ENCODE data around the gene HOXA3. TPM values are rescaled to one million over a fixed set of nuclear protein-coding genes. Genes with fewer than 3 reads are reported as not detected.
A peak's percentile ranks its signal among the peaks of the same experiment; 100 is the strongest.

Gene HOXA3
- total RNA-seq, 2 donors from 2014 or later: not detected

DNA sequence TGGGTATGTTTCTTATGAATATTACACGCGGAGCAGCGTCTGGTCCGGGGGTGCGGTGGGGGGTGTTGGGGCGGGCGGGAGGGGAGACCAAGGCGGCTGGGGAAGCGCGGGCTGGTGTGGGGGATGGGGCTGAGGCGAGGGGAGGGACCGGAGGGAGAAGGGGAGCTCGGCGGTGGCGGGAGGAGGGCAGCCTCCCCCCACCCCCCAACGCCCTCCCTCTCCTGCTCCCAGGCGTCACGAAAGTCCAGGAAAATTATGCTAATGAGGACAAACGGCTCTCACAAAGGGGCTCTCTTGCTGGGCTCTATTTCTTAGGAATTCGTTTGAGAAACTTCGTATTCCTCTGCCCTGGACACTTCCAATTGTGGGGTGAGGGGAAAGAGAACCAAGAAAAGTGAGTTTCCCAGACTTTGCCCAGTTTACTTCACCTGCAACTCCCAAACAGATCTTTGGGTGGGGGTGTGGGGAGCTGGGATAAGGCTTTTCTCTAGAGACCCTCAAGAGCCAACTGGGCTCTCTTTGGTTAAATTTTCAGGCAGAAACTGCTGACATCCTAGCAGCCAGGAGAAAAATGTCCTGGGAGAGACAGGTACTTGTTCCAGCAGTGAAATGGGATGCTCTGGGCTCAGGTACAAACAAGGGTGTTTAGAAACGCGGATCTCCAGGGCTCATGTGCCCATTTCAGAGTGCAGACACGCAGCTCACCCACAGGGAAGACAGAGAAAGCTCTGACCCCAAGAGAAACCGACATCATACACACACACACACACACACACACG is 38.2 kb downstream of the HOXA3 start:
- no peak overlapping the region for H3K4me3 ChIP-seq (ENCODE audit: low read length)
- H3K27ac Mint-ChIP-seq: no peak overlapping the region
- peaks cover 4% of the 10 kb centered on the region for H3K9me3 ChIP-seq (ENCODE audit: control insufficient read depth, low read length)
- peaks cover 97% of the 10 kb centered on the region for H3K27me3 ChIP-seq (ENCODE audit: control insufficient read depth, insufficient read depth, low read length, poor library complexity, severe bottlenecking)
- no peaks in the 10 kb centered on the region for H3K9me3 Mint-ChIP-seq
- no peak overlapping the region for H3K9ac ChIP-seq (ENCODE audit: extremely low read depth, low read length, poor library complexity, severe bottlenecking)
- no peak for DNase-seq
- no peaks in the 10 kb centered on the region for H3K36me3 Mint-ChIP-seq (ENCODE audit: low read depth)
- peak overlapping the region; percentile 77 for H3K27ac ChIP-seq (ENCODE audit: low read depth, low read length)
- H3K36me3 ChIP-seq (ENCODE audit: control insufficient read depth, insufficient read depth, low read length): no peaks in the 10 kb centered on the region
- TF ChIP-seq, protein P1, sequence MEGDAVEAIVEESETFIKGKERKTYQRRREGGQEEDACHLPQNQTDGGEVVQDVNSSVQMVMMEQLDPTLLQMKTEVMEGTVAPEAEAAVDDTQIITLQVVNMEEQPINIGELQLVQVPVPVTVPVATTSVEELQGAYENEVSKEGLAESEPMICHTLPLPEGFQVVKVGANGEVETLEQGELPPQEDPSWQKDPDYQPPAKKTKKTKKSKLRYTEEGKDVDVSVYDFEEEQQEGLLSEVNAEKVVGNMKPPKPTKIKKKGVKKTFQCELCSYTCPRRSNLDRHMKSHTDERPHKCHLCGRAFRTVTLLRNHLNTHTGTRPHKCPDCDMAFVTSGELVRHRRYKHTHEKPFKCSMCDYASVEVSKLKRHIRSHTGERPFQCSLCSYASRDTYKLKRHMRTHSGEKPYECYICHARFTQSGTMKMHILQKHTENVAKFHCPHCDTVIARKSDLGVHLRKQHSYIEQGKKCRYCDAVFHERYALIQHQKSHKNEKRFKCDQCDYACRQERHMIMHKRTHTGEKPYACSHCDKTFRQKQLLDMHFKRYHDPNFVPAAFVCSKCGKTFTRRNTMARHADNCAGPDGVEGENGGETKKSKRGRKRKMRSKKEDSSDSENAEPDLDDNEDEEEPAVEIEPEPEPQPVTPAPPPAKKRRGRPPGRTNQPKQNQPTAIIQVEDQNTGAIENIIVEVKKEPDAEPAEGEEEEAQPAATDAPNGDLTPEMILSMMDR (conservative IDR thresholded peaks at IDR 0.05): no peak
- WGBS, 2 experiments (ENCODE audit: insufficient coverage in 1 of 2, insufficient read length in 1 of 2): 0% methylated on average over 6 to 12 of the region's 26 CpGs
- H3K4me1 ChIP-seq (ENCODE audit: control insufficient read depth, insufficient read depth, low read length): no peaks in the 10 kb centered on the region
- H3K27me3 Mint-ChIP-seq (ENCODE audit: insufficient read depth): peaks cover 95% of the 10 kb centered on the region
- no peak overlapping the region for H3K4me3 Mint-ChIP-seq
- H3K4me1 Mint-ChIP-seq: peaks cover 5% of the 10 kb centered on the region

DNA sequence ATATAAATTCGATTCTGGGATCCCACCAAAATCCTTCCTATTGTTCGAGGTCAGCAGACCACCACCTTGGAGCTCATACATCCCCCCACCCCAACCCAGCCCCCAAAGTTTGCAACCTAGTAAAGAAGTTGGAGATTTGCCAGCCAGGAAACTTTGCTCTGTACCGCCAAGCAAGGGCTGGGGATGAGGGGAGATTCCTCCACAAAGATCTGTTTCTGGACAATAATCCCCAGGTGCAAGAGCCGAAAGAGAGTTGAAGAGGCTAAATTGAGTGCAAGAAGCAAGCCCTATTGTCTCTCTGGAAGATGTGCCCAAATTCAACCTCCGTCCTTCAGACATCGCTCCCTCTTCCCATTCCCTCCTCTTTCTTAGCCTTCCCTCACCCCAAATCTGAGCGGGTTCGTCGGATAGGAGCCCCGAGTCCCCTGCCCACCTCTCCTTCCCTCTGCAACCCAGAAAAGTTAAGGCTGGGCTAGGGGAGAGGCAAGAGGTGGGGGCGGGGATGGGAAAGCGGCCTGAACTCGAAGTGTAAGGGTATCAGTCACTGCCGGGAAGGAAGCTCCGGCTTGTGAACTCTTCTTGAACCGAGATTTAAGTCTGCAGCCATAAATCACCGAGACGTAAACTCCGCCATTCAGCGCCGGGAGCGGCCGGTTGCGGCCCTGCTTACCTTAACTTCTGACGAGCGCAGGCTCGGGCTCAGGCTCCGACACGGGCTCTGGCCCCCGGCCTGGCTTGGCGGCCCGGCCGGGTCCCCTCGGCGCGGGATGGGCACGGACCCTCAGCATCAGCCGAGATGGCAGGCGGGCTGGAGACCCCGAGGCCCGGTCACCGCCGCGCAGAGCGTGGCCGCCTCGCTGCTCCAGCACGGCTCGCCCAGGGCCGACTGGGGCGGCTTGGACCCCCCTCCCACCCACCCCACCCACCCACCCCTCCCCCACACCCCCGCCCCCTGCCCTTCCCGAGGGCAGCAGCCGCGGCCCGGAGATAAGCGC is 39.1 kb downstream of the HOXA3 start:
- no peaks in the 10 kb centered on the region for H3K9me3 Mint-ChIP-seq
- Histone ChIP-seq H3K4me1 (ENCODE audit: control insufficient read depth, insufficient read depth, low read length) (no peaks in the 10 kb centered on the region), H3K9me3 (ENCODE audit: control insufficient read depth, low read length) (peaks cover 4% of the 10 kb centered on the region), H3K9ac (ENCODE audit: extremely low read depth, low read length, poor library complexity, severe bottlenecking) (no peak overlapping the region), H3K27me3 (ENCODE audit: control insufficient read depth, insufficient read depth, low read length, poor library complexity, severe bottlenecking) (peaks cover 97% of the 10 kb centered on the region), H3K4me3 (ENCODE audit: low read length) (no peak overlapping the region), H3K36me3 (ENCODE audit: control insufficient read depth, insufficient read depth, low read length) (no peaks in the 10 kb centered on the region), H3K27ac (ENCODE audit: low read depth, low read length) (no peak overlapping the region)
- H3K27me3 Mint-ChIP-seq (ENCODE audit: insufficient read depth): peaks cover 95% of the 10 kb centered on the region
- H3K36me3 Mint-ChIP-seq (ENCODE audit: low read depth): no peaks in the 10 kb centered on the region
- no peak overlapping the region for H3K27ac Mint-ChIP-seq
- H3K4me3 Mint-ChIP-seq: no peak overlapping the region
- H3K4me1 Mint-ChIP-seq: peaks cover 7% of the 10 kb centered on the region
- TF ChIP-seq, protein P1 (conservative IDR thresholded peaks at IDR 0.05): no peak
- WGBS, 2 experiments (ENCODE audit: insufficient coverage in 1 of 2, insufficient read length in 1 of 2): 1 to 3% methylated on average over 9 to 39 of the region's 57 CpGs
- peak; percentile 80 for DNase-seq

DNA sequence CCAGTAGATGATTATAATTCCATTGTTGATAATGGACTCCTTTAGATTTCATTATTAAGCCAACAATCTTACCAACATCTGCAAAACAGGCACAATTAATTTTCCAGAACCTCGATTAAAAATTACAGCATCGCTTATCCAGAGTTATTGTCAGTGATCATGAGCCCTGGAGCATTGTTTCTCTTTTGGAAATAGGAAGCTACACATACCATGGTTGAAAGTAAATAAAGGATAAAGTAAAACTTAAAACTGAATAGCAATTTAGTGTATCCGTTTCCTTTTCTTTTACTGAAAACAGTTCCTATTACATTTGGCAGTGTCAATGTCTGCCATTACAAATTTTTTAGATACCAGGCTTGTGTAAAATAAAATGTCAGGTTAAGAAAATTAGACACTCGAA is 40.0 kb downstream of the HOXA3 start:
- peaks cover 95% of the 10 kb centered on the region for H3K27me3 Mint-ChIP-seq (ENCODE audit: insufficient read depth)

More for the DNA sequence above, 40.0 kb downstream of the HOXA3 start:
- Mint-ChIP-seq H3K9me3 (no peaks in the 10 kb centered on the region), H3K4me3 (no peak overlapping the region), H3K4me1 (peaks cover 8% of the 10 kb centered on the region), H3K36me3 (ENCODE audit: low read depth) (no peaks in the 10 kb centered on the region), H3K27ac (no peak overlapping the region)
- Histone ChIP-seq H3K27ac (ENCODE audit: low read depth, low read length) (no peak overlapping the region), H3K9ac (ENCODE audit: extremely low read depth, low read length, poor library complexity, severe bottlenecking) (no peak overlapping the region), H3K4me1 (ENCODE audit: control insufficient read depth, insufficient read depth, low read length) (no peaks in the 10 kb centered on the region), H3K27me3 (ENCODE audit: control insufficient read depth, insufficient read depth, low read length, poor library complexity, severe bottlenecking) (peaks cover 97% of the 10 kb centered on the region), H3K4me3 (ENCODE audit: low read length) (no peak overlapping the region), H3K36me3 (ENCODE audit: control insufficient read depth, insufficient read depth, low read length) (no peaks in the 10 kb centered on the region), H3K9me3 (ENCODE audit: control insufficient read depth, low read length) (peaks cover 4% of the 10 kb centered on the region)
- TF ChIP-seq, protein P1 (conservative IDR thresholded peaks at IDR 0.05): no peak
- DNase-seq: no peak
- WGBS, 2 experiments (ENCODE audit: insufficient coverage in 1 of 2, insufficient read length in 1 of 2): 41 to 54% methylated on average over 2 to 4 of the region's 4 CpGs
